ENCODE results near the gene NF1.
"Not testable (repeated sequence)": the region's sequence is repeated elsewhere in the genome, so short reads cannot be mapped to it uniquely, and the experiment has no call there.

NF1 gene, protein sequence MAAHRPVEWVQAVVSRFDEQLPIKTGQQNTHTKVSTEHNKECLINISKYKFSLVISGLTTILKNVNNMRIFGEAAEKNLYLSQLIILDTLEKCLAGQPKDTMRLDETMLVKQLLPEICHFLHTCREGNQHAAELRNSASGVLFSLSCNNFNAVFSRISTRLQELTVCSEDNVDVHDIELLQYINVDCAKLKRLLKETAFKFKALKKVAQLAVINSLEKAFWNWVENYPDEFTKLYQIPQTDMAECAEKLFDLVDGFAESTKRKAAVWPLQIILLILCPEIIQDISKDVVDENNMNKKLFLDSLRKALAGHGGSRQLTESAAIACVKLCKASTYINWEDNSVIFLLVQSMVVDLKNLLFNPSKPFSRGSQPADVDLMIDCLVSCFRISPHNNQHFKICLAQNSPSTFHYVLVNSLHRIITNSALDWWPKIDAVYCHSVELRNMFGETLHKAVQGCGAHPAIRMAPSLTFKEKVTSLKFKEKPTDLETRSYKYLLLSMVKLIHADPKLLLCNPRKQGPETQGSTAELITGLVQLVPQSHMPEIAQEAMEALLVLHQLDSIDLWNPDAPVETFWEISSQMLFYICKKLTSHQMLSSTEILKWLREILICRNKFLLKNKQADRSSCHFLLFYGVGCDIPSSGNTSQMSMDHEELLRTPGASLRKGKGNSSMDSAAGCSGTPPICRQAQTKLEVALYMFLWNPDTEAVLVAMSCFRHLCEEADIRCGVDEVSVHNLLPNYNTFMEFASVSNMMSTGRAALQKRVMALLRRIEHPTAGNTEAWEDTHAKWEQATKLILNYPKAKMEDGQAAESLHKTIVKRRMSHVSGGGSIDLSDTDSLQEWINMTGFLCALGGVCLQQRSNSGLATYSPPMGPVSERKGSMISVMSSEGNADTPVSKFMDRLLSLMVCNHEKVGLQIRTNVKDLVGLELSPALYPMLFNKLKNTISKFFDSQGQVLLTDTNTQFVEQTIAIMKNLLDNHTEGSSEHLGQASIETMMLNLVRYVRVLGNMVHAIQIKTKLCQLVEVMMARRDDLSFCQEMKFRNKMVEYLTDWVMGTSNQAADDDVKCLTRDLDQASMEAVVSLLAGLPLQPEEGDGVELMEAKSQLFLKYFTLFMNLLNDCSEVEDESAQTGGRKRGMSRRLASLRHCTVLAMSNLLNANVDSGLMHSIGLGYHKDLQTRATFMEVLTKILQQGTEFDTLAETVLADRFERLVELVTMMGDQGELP (N-terminal part only)

DNA sequence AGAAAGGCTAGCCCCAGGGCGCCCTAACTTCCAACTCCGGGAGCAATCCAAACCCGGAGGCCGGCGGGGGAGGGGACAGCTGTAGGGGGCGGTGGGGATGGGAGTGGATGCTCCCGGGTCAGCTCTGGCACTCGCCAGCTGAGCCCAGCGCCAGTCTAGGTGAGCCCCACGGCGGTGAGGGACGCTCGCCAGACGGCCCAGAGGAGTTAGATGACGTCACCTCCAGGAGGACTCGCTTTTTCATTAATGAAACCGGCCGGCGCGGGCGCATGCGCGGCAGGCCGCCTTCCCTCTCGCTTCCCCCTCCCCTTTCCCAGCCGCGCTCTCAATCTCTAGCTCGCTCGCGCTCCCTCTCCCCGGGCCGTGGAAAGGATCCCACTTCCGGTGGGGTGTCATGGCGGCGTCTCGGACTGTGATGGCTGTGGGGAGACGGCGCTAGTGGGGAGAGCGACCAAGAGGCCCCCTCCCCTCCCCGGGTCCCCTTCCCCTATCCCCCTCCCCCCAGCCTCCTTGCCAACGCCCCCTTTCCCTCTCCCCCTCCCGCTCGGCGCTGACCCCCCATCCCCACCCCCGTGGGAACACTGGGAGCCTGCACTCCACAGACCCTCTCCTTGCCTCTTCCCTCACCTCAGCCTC is at the start of gene NF1:
Gene NF1 (plus strand): TSS at position 378 of the 636 bp plus-strand sequence. CDS start 333 bp downstream, outside the sequence.
- in situ Hi-C loops (cut with MboI; ENCODE audit: low sequenced_read_pairs) = no loop called here

DNA sequence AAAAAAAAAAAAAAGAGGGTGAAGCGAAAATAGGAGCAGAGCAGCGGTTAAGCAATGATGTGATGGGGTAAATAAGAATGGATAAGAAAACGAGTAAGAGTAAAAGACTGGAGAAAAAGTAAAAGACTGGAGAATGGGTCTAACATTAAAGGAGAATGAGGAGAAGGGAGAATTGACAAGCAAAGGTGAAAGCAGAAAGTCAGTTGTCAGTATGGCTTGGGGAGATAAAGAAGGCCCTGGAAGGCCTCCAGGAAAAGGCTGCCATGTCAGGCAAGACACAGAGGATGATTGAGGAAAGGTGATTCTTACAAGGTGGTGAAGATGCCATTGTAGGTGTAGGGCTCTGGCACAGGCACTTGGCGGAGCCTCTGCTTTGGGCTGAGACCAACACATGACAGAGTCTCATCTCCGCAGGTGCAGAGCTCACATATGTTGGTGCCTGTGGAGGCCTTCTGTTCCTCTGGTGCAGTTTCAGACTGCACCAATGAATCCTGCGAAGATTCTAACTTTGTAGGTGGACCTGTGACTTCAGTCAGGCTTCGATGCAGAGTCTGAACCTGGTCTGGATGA is 47.8 kb upstream of the NF1 start:
- in situ Hi-C loops (cut with MboI; ENCODE audit: low sequenced_read_pairs) = not testable (repeated sequence)

DNA sequence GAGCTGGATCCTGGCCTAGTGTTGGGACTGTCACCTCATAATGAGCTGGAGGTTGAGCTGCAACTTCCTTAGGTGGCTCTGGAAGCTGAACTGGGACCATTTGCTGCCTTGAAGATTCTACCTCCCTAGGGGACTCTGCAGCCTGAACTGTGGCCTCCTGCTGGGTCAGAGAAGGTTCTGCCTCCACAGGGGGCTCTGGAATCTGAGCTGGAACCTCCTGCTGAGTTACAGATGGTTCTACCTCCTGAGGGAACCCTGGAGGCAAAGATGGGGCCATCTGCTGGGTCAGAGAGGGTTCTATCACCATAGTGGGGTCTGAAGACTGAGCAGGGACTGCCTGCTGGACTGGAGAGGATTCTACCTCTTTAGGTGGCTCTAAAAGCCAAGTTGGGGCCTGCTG is 46.6 kb upstream of the NF1 start:
- in situ Hi-C loops (cut with MboI; ENCODE audit: low sequenced_read_pairs) = no loop called here

DNA sequence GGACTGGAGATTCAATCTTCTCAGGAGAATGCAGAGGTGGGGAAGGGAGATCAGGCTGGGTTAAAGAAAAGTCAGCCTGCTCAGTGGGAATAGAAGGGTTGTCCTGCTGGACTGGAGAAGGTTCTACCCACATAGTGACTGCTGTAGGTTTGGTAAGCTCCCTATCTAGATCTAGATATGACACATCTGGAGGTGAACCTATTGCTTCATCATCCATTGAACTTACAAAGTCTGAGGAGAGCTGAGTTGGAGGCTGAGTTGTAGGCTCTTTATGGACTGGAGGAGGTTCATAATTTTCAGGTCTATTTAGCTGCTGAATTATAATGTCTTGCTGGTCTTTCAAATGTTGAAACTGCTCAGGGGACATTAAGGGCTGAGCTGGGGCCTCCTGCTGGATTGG is 46.0 kb upstream of the NF1 start:
- in situ Hi-C loops (cut with MboI; ENCODE audit: low sequenced_read_pairs) = no loop called here

DNA sequence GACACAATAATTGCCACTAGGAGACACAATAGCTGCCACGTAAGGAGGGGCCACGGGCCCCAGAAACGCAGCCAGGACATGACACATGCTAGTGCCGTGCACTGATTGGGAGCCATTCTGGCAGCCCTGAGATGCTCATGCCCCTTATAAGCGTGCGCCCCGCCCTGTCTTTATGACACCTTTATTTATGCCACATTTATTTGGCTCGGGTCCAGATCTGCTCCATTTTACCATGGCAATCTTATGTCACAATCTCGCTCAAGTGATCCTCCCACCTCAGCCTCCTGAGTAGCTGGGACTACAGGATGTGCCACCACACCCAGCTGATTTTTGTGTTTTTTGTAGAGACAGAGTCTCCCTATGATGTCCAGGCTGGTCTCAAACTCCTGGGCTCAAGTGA is 43.8 kb upstream of the NF1 start:
- in situ Hi-C loops (cut with MboI; ENCODE audit: low sequenced_read_pairs) = no loop called here

DNA sequence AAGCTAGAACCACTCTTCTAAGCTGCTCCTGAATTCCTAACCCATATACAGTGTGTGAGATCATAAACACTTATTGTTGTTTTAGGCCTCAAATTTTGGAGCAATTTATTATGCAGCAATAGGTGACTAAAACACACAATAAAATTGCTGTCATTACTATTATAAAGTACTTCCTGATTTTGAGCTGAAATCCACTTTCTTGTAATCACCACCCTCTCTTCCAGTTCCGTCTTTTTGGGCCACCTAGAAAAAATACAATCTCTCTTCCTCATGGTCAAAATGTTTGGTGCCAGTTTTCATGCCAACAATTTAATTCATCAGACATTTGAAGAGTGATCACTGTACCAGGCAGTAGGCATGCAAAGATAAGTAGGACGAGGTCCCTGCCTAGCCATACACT is 43.3 kb upstream of the NF1 start:
- in situ Hi-C loops (cut with MboI; ENCODE audit: low sequenced_read_pairs) = no loop called here

DNA sequence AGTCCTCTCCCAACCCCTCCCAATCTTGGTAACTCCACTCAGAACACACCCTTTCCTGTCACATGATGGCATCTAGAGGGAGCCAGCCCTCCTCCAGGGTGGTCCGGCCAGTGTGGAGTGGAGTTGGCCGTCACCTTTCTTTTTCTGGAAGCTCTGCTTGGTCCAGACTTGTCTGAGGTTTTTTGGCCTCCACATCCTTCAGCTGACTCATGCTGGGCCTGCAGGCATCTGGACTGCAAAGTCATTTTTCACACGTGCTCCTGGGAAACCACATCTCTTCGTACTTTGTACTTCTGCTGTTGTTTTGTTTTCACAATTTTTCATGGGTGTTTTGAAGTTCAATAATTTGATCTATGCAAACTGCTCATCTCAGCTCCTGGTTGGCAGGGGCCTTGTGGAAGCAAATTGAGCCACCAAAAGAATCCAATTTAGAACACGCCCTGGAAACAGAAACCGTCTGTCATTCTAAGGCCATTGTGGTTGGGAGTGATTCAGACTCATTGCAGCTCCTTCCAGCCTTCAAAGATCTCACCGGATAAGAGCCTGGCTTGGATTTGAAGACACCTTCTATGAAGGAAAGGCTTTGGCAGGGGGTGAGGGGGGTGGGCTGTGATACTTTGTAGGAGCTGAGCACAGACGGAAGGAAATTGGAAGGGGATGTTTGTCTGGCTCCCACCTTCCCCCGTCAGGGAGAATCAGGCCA is 42.4 kb upstream of the NF1 start:
- in situ Hi-C loops (cut with MboI; ENCODE audit: low sequenced_read_pairs) = no loop called here

DNA sequence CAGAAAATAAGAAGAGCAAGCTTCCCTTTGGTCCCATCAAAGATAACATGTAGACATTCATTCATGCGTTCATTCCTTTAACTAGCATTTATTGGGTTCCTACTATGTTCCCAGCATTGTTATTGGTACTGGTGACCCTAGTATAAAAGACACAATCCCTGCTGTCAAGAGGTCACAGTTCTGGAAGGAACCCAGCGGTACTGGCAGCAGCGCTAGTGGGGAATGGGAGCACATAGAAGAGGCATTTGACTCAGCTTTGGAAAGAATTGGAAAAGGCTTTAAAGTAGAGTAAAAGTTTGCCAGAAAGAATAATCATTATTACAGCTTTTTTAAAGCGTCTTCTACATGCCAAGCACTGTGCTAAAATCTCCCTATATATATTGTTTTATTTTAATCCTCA is 41.7 kb upstream of the NF1 start:
- in situ Hi-C loops (cut with MboI; ENCODE audit: low sequenced_read_pairs) = no loop called here

DNA sequence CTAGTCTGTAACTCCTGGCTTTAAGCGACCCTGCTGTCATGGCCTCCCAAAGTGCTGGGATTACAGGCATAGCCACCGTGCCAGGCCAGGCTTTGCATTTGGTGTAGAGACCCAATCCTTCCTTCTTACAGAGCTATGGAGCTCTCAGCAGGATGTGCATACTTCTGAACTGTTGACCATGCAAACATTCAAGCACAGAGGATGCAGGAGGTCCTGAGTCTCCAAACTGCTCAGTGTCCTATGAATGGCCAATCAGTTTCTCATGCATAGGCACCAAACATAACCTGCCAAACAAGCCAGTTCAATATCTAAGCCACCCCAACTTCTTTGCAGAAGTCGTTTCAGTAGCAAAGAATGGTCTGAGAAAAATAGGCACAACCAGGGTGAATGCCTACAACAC is 40.0 kb upstream of the NF1 start:
- in situ Hi-C loops (cut with MboI; ENCODE audit: low sequenced_read_pairs) = no loop called here

DNA sequence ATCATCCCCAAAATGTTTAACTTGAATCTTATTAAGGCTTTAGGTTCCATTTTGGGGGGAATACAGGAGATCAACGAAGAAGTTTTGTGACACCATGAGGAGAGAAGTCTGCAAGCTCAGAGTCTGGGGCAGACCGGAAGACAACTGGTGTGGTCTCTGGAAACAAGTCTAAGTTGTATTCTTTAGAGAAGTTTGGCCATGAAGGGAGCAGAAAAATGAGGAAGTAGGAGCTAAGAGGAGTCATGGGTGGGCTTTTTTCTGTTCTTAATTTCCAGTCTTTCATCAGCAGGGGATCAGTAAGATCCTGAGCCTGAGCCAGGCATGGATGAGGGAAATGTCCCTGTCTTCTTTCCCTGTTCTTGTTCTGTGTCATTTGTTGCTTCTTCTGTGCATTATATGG is 35.8 kb upstream of the NF1 start:
- in situ Hi-C loops (cut with MboI; ENCODE audit: low sequenced_read_pairs) = no loop called here

DNA sequence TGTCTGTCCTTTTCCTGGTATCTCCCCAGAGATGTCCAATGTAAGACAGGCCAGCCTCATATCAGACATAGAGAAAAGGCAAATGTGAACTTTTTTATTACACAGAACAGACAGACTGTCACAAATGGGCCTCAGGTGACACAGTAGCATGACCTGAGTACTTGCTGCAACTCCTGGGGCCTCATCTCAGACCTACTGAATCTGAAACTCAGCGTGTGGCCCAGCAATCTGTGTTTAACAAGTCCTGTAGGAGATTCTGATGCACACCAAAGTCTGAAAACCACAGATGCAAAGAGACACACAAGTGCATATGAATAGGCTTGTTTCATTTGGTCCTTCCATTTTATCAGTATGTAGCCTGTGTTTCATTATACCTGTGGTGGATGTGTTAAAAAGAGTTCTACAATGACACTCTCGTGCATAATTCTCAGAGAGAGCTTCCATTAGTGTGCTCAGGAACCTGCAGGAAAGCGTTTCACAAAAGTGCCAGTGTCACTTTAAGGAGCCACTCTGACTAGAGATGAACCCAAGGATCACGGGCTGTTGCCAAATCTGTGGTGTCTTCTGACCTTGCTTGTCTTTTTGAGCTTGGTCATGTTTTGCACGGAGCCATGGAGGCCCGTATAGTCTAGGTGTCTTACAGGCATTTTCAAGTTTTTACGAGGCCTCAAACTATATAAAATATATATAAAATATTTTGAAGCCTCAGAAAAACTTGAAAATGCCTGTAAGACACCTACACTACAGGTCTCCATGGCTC is 33.8 kb upstream of the NF1 start:
- in situ Hi-C loops (cut with MboI; ENCODE audit: low sequenced_read_pairs) = no loop called here

DNA sequence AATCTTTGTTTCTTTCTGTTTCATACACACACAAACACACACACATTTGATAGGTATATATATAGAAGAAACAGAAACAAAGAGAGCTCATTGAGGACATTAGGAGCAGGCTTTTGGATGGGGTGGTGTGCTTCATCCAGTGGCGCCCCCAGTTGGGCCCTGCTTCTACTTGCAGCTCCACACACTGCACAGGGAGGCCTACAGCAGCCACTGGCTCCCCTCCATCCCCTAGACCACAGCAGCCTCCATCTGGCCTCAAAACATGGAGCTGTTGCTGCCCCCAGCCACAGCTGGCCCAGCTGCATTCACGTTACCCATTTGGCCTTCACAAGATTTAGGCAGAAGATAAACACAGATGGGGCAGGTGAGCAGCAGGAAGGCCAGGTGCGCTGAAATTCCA is 33.1 kb upstream of the NF1 start:
- in situ Hi-C loops (cut with MboI; ENCODE audit: low sequenced_read_pairs) = no loop called here

DNA sequence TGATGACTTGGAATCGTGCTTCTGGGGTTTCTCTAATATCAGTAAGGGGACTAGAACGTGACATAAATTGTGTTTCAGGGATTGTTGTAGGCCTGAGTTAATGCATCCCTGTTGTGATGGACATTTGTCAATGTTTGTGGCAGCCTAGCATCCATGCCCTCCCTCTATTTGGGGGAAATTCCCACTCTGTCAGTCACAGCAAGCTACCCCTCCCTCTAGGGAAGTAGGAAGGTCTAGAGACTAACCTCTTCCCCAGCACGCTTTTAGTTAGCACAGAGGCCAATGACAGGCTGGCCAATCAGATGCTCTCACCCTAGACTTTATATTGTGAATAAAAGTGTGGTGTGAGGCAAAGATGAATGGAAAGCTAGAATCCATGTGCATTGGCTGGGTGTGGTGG is 32.4 kb upstream of the NF1 start:
- in situ Hi-C loops (cut with MboI; ENCODE audit: low sequenced_read_pairs) = no loop called here

DNA sequence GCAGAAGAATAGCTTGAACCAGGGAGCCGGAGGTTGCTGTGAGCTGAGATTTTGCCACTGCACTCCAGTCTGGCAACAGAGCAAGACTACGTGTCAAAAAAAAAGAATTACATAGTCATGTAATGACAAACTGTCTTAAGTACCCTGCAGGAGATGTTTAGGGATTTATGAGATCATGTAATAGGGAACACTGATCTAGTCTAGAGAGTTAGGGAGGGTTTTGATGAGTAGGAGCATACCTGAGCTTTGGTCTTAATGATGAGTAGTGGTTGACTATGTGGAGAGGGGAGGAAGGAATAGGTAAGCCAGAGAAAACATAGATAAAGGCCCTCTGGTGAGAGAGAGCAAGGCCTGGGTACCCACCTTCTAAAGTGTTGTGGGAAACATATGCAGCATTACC is 30.1 kb upstream of the NF1 start:
- in situ Hi-C loops (cut with MboI; ENCODE audit: low sequenced_read_pairs) = no loop called here

DNA sequence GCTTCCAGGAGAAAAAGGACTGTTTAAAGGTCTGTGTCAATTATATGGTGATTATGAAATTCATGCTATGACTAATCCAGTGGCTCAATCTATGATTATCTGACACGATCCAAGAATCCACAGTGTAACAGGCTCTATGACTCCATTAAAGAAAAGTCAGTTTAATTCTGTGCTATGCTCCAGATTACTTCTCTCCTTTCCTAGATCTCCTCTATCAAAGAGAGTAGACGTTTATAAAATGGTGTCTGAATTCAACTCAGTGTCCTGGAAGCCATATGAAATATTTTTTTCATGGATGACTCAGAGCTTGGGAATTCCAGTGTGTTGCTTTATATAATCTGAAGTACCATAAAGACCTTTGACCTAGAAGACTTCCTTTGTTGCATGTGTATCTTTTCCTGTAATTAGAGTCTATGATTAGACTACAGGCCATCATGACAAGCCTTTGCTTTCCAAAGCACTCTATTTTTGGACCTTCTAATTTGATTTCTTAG is 27.0 kb upstream of the NF1 start:
- in situ Hi-C loops (cut with MboI; ENCODE audit: low sequenced_read_pairs) = no loop called here

DNA sequence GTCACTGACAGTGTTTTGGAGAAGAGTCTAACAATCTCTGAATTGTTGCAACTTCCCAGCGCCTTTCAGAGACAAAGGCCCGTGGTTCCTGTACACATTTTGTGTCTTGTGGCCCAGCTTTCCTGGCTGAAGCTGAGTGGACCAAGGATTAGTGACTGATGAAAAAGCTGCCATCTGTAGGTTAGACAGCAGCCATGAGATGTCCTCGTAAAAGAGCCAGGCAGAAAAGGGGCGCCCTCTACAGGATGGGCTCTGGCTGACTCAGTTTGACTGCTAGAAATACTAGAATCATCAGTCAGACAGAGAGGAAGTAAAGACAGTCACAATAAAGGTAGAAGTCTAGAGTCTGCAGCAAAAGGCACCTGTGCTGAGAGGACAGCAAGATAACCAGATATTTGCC is 26.5 kb upstream of the NF1 start:
- in situ Hi-C loops (cut with MboI; ENCODE audit: low sequenced_read_pairs) = no loop called here

DNA sequence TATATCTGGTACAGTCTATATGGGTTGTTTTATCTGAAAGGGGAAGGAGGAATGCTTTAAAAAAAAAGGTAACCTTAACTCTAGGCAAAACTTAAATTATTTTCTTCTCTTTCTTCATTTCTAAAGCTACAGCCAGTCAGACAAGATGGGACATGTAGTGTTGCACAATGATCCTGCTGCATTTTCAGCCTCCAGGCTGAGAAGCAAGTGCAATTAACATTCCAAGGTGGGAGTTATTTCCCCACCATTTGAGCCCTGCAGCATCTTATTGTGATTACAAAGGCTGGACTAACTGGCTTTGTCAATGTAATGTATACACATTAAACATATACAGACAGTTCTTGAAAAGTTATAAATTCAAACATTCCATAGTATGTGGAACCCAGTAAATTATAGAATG is 22.6 kb upstream of the NF1 start:
- in situ Hi-C loops (cut with MboI; ENCODE audit: low sequenced_read_pairs) = no loop called here

DNA sequence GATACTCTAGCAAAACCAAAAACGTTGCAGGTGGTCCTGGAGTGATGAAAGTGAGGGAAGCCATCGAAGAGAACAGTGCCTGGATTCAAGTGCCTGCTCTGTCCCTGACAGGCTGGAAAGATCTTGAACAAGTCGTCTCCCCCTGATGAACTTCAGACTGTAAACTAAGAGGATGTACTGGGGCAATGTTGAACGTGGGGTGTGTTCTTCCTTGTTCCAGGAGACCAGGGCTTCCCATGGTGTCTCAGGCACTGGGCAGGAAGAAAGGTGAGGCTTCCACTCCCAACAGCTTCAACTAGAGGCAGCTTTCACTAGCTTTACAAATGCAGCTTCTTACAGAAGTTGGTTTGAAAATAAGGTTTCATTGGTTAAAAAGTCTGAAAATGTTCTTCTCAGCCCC is 21.4 kb upstream of the NF1 start:
- in situ Hi-C loops (cut with MboI; ENCODE audit: low sequenced_read_pairs) = no loop called here

All from hTERT RPE-1 (cell line).